Measurements from ENCODE around the gene MDH1.
"Not testable (repeated sequence)": the region's sequence is repeated elsewhere in the genome, so short reads cannot be mapped to it uniquely, and the experiment has no call there.

Gene MDH1

DNA sequence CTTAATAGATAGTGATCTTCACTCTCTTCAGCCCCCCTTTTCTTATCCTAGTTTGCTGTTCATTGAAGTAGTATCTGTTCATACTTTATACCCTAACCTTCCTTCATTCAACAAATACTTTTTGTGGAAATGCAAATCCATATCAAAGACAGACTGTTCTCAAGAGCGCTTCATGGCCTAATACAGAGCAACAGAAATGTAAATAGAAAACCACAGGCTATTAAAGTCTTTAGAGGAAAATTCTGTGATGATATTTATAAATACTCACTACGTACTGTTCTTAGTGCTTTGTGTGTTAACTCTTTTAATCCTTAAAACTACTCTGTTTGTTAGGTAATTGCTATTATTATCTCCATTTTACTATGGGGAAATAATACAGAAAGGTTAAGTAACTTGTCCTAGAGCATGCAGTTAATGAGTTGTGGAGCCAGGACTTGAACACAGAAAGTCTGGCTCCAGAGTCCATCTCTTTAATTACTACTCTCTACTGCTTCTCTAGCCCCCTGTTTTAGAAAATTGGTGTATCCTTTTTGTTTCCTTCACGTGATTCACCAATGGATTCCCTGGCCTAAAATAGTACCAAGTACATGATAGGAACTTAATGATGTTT lies 2.9 kb downstream of the MDH1 start:
- H3K4me3 ChIP-seq (ENCODE audit: insufficient read length, low read depth) = no peak overlapping the region
- H3K36me3 ChIP-seq (ENCODE audit: insufficient read depth, insufficient read length, low read length) = peaks cover 47% of the 10 kb centered on the region
- peaks cover 5% of the 10 kb centered on the region for H3K27me3 ChIP-seq (ENCODE audit: insufficient read depth, insufficient read length)
- H3K4me1 ChIP-seq (ENCODE audit: insufficient read depth, insufficient read length) = no peaks in the 10 kb centered on the region
- H3K9me3 ChIP-seq (ENCODE audit: insufficient read depth, low read length) = no peaks in the 10 kb centered on the region
- no peak for DNase-seq (ENCODE audit: low read depth, low spot score)
- no peak for TF ChIP-seq YY1 (IDR thresholded peaks at IDR 0.05; ENCODE audit: insufficient read depth, insufficient read length)
- no peak for TF ChIP-seq SUZ12 (IDR thresholded peaks at IDR 0.05; ENCODE audit: extremely low read depth, insufficient read depth, insufficient read length)
- TF ChIP-seq ZNF274 (IDR thresholded peaks at IDR 0.05; ENCODE audit: low read depth, low read length) = no peak
- no peak overlapping the region for H3K9ac ChIP-seq (ENCODE audit: insufficient read length, low read depth)

- peaks cover 70% of the 10 kb centered on the region for H3K36me3 ChIP-seq (ENCODE audit: insufficient read depth, insufficient read length, low read length)
- TF ChIP-seq ZNF274 (IDR thresholded peaks at IDR 0.05; ENCODE audit: low read depth, low read length) (no peak), SUZ12 (IDR thresholded peaks at IDR 0.05; ENCODE audit: extremely low read depth, insufficient read depth, insufficient read length) (no peak), YY1 (IDR thresholded peaks at IDR 0.05; ENCODE audit: insufficient read depth, insufficient read length) (no peak)
- no peak overlapping the region for H3K9ac ChIP-seq (ENCODE audit: insufficient read length, low read depth)
- no peak overlapping the region for H3K4me3 ChIP-seq (ENCODE audit: insufficient read length, low read depth)
- no peaks in the 10 kb centered on the region for H3K27me3 ChIP-seq (ENCODE audit: insufficient read depth, insufficient read length)
- H3K4me1 ChIP-seq (ENCODE audit: insufficient read depth, insufficient read length) = no peaks in the 10 kb centered on the region
- H3K9me3 ChIP-seq (ENCODE audit: insufficient read depth, low read length) = no peaks in the 10 kb centered on the region
- DNase-seq (ENCODE audit: low read depth, low spot score) = no peak
Observed at GRCh38 chr2:63594660-63595059, 5.9 kb downstream of the MDH1 start.

DNA sequence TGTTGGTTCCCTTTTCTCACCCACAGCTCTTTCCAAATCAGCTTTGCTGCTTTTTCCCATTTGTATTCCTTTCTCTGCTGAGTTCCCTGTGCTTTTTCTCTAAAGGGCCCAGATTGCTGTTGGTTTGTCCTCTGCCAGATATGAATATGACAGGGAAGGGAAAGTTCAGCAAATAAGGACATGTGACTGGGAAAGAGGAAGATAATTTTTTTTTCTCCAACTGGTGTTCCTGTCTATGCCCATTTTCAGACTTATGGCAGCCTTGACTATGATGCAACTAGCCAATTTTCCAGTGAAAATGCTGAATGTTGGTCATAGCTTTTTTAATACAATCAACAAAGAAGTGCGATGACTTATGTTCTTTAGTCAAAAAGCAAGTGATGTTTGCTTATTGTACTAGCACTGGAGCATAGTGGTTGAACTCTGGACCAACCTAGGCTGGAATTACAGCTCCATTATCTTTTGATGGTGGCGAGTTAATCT lies 7.7 kb downstream of the MDH1 start:
- TF ChIP-seq YY1 (IDR thresholded peaks at IDR 0.05; ENCODE audit: insufficient read depth, insufficient read length) (no peak), SUZ12 (IDR thresholded peaks at IDR 0.05; ENCODE audit: extremely low read depth, insufficient read depth, insufficient read length) (no peak), ZNF274 (IDR thresholded peaks at IDR 0.05; ENCODE audit: low read depth, low read length) (no peak)
- Histone ChIP-seq H3K27me3 (ENCODE audit: insufficient read depth, insufficient read length) (no peaks in the 10 kb centered on the region), H3K4me3 (ENCODE audit: insufficient read length, low read depth) (no peak overlapping the region), H3K36me3 (ENCODE audit: insufficient read depth, insufficient read length, low read length) (peaks cover 77% of the 10 kb centered on the region), H3K9me3 (ENCODE audit: insufficient read depth, low read length) (no peaks in the 10 kb centered on the region), H3K4me1 (ENCODE audit: insufficient read depth, insufficient read length) (no peaks in the 10 kb centered on the region), H3K9ac (ENCODE audit: insufficient read length, low read depth) (no peak overlapping the region)
- DNase-seq (ENCODE audit: low read depth, low spot score) = no peak

DNA sequence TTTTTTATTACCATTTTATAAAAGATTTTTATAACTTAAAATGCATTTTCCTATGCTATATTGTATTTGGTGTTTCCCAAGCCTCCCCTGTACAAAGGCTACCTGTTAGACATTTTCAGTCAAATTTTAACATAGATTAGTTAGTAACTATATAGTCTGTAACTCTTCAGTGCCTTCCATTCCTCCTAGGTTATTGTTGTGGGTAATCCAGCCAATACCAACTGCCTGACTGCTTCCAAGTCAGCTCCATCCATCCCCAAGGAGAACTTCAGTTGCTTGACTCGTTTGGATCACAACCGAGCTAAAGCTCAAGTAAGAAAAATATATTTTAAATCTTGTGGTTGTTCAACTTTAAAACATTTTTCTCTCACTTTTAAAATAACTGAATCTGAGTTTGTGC lies 10.2 kb downstream of the MDH1 start:
- no peaks in the 10 kb centered on the region for H3K27me3 ChIP-seq (ENCODE audit: insufficient read depth, insufficient read length)
- no peaks in the 10 kb centered on the region for H3K4me1 ChIP-seq (ENCODE audit: insufficient read depth, insufficient read length)
- no peak for DNase-seq (ENCODE audit: low read depth, low spot score)
- H3K4me3 ChIP-seq (ENCODE audit: insufficient read length, low read depth) = no peak overlapping the region
- peaks cover 83% of the 10 kb centered on the region for H3K36me3 ChIP-seq (ENCODE audit: insufficient read depth, insufficient read length, low read length)
- no peaks in the 10 kb centered on the region for H3K9me3 ChIP-seq (ENCODE audit: insufficient read depth, low read length)
- H3K9ac ChIP-seq (ENCODE audit: insufficient read length, low read depth) = no peak overlapping the region
- TF ChIP-seq SUZ12 (IDR thresholded peaks at IDR 0.05; ENCODE audit: extremely low read depth, insufficient read depth, insufficient read length) (no peak), ZNF274 (IDR thresholded peaks at IDR 0.05; ENCODE audit: low read depth, low read length) (no peak)

DNA sequence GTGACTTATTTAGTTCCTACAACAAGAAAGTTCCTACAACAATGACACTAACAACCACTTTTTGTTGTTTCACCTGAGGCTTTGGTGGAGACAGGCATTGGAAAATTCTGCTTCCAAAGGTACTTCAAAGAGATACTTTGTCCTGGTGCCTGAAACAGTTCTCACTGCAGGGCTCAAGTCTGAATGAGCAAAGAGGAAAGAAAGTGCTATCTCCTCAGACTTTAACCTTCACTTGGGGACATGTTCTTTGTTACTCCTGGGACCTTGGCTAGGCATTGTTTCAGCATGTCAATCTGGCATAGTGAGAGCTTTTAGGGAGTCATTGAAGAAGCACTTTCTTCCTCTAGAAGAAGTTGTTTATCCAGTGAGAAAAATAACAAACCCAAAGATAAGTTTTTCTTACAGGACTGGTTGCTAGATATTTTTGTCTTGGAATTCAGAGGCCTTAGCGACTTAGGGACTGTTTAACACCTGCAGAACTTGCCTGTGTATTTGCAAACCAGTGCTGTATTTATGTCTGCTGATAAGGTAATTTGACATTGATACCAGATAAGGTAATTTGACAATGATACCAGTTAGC lies 12.2 kb downstream of the MDH1 start:
- H3K27me3 ChIP-seq (ENCODE audit: insufficient read depth, insufficient read length) = no peaks in the 10 kb centered on the region
- TF ChIP-seq YY1 (IDR thresholded peaks at IDR 0.05; ENCODE audit: insufficient read depth, insufficient read length) (no peak), SUZ12 (IDR thresholded peaks at IDR 0.05; ENCODE audit: extremely low read depth, insufficient read depth, insufficient read length) (no peak), ZNF274 (IDR thresholded peaks at IDR 0.05; ENCODE audit: low read depth, low read length) (no peak)
- H3K4me3 ChIP-seq (ENCODE audit: insufficient read length, low read depth) = no peak overlapping the region
- H3K36me3 ChIP-seq (ENCODE audit: insufficient read depth, insufficient read length, low read length) = peaks cover 83% of the 10 kb centered on the region
- H3K9ac ChIP-seq (ENCODE audit: insufficient read length, low read depth) = no peak overlapping the region
- H3K9me3 ChIP-seq (ENCODE audit: insufficient read depth, low read length) = no peaks in the 10 kb centered on the region
- DNase-seq (ENCODE audit: low read depth, low spot score) = no peak
- H3K4me1 ChIP-seq (ENCODE audit: insufficient read depth, insufficient read length) = no peaks in the 10 kb centered on the region

GRCh38 chr2:63604666-63605065 lies 15.9 kb downstream of the MDH1 start:
- DNase-seq (ENCODE audit: low read depth, low spot score) = no peak
- Histone ChIP-seq H3K9me3 (ENCODE audit: insufficient read depth, low read length) (no peaks in the 10 kb centered on the region), H3K4me1 (ENCODE audit: insufficient read depth, insufficient read length) (no peaks in the 10 kb centered on the region), H3K27me3 (ENCODE audit: insufficient read depth, insufficient read length) (no peaks in the 10 kb centered on the region), H3K4me3 (ENCODE audit: insufficient read length, low read depth) (no peak overlapping the region), H3K9ac (ENCODE audit: insufficient read length, low read depth) (no peak overlapping the region), H3K36me3 (ENCODE audit: insufficient read depth, insufficient read length, low read length) (peaks cover 68% of the 10 kb centered on the region)
- TF ChIP-seq YY1 (IDR thresholded peaks at IDR 0.05; ENCODE audit: insufficient read depth, insufficient read length) = no peak
- TF ChIP-seq SUZ12 (IDR thresholded peaks at IDR 0.05; ENCODE audit: extremely low read depth, insufficient read depth, insufficient read length) = no peak
- TF ChIP-seq ZNF274 (IDR thresholded peaks at IDR 0.05; ENCODE audit: low read depth, low read length) = no peak

- H3K9me3 ChIP-seq (ENCODE audit: insufficient read depth, low read length); H3K4me1 ChIP-seq (ENCODE audit: insufficient read depth, insufficient read length); H3K4me3 ChIP-seq (ENCODE audit: insufficient read length, low read depth); H3K27me3 ChIP-seq (ENCODE audit: insufficient read depth, insufficient read length); H3K9ac ChIP-seq (ENCODE audit: insufficient read length, low read depth); DNase-seq (ENCODE audit: low read depth, low spot score): not testable (repeated sequence)
- peaks cover 35% of the 10 kb centered on the region for H3K36me3 ChIP-seq (ENCODE audit: insufficient read depth, insufficient read length, low read length)
Observed at GRCh38 chr2:63608865-63609264, 20.1 kb downstream of the MDH1 start.
